Sigmoid colon (tissue), 4 donors: ENCODE data around the gene PHKA1.
"Not testable (repeated sequence)": the region's sequence is repeated elsewhere in the genome, so short reads cannot be mapped to it uniquely, and the experiment has no call there.

Experiments used
- CTCF ChIP-seq, 4 experiments: fragments of 450-650 bp in 3 of 4; fragments of 200-600 bp in 1 of 4; IDR thresholded peaks; one replicate each; pipeline ENCODE4 v1.5.1; 2016 to 2019; ENCODE audit warnings: antibody characterized with exemption in 4 of 4, mild to moderate bottlenecking in 3 of 4, moderate library complexity in 2 of 4
- POLR2A ChIP-seq, 2 donors: fragments of 450-650 bp; IDR thresholded peaks; one replicate each; pipeline ENCODE4 v1.6.1; 2016; ENCODE audit warnings: antibody characterized with exemption in 2 of 2, mild to moderate bottlenecking in 2 of 2, moderate library complexity in 2 of 2
- POLR2AphosphoS5 ChIP-seq, 4 donors: sonication (generic); formaldehyde crosslinking; IDR thresholded peaks; one replicate each; pipeline ENCODE4 v1.6.1; 2017; ENCODE audit warnings: antibody characterized with exemption in 4 of 4

GRCh38 chrX:72669508-72669907 is 44.6 kb downstream of the PHKA1 start:
- not testable (repeated sequence) for TF ChIP-seq CTCF, POLR2A, POLR2AphosphoS5 (IDR thresholded peaks at IDR 0.05)
